HG02885 (cell line): Measurements from ENCODE around the gene EDEM3.
A peak's percentile ranks its signal among the peaks of the same experiment; 100 is the strongest.
"Not testable (repeated sequence)": the region's sequence is repeated elsewhere in the genome, so short reads cannot be mapped to it uniquely, and the experiment has no call there.

Experiments used
- ATAC-seq: cut with Tn5 transposase; IDR thresholded peaks from one replicate; pipeline ENCODE4 v1.9.1; 2021; ENCODE audit warnings: mild to moderate bottlenecking; ENCODE audit not compliant: unreplicated experiment, poor library complexity

EDEM3 gene

GRCh38 chr1:184754476-184755225 lies at the start of gene EDEM3:
TSS of gene EDEM3 (minus strand) at chr1:184754858. CDS start at chr1:184754646, 212 bp downstream.
- peak; percentile 93 for ATAC-seq

GRCh38 chr1:184804220-184804619 lies 49.6 kb upstream of the EDEM3 start:
- no peak for ATAC-seq

GRCh38 chr1:184803180-184803492 lies 48.5 kb upstream of the EDEM3 start:
- peak; percentile 20 for ATAC-seq

GRCh38 chr1:184802354-184803179 lies 47.9 kb upstream of the EDEM3 start:
- ATAC-seq = peak; percentile 44

GRCh38 chr1:184801503-184801902 lies 46.8 kb upstream of the EDEM3 start:
- no peak for ATAC-seq

DNA sequence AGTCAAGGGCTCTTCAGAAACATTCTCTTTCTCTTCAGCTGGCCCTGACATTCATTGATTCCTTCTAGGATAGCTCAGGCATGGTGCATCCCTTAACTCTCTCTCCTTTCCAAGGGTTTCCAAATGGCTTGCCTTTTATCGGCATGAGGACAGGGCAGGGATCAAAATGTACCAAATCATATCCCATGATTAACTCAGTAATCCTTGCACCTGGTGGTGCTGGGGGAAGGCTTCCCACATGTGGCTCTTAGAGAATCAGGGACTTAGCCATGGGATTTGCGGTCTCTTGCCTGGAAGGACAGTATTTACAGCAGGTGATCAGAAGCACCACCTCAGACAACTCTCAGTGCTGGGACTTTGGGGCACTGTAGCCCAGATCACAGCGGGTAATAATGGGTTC lies 46.2 kb upstream of the EDEM3 start:
- no peak for ATAC-seq

- no peak for ATAC-seq
These were observed 39.3 kb upstream of the EDEM3 start for GRCh38 chr1:184793967-184794366.

DNA sequence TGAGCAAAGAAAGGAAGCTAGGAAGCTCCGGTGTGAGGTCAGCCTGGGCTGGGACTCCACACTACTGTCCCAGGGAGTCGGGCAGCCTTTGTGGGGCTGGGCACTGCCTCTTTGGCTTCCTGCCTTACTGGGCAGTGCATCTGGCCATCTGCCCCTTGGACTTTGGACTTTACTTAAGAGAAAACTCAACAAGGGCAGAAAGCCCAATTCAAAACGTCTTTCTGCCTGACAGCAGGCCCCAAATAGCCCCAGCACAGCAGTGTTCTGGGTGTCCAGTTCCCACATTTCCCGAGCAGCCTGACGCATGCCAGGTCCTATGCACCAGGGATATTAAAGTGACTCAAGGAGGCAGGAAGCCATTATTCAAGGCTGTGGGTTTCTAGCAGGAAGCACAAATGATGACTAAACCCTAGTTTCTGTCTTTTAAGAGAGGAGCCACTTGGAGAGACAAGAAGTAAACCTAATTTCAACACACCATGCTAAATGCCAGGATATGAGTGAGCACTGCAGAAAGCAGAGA lies 37.9 kb upstream of the EDEM3 start:
- no peak for ATAC-seq

DNA sequence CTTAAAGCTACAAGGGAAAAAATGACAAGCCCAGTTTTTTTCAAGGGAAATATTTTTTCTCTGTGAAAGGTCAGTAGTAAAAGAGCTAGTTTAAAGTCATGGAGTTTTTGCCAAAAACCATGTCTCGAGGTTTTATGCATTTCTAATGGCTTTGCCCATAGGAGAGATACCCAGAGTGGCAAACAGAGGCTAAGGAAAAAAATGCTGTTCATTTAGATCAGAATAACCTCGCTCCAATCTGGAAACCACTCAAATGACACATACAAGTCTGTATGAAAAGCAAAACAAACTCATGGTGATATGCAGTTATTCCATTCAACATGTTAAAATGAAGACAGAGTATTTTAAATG lies 36.9 kb upstream of the EDEM3 start:
- ATAC-seq = no peak

DNA sequence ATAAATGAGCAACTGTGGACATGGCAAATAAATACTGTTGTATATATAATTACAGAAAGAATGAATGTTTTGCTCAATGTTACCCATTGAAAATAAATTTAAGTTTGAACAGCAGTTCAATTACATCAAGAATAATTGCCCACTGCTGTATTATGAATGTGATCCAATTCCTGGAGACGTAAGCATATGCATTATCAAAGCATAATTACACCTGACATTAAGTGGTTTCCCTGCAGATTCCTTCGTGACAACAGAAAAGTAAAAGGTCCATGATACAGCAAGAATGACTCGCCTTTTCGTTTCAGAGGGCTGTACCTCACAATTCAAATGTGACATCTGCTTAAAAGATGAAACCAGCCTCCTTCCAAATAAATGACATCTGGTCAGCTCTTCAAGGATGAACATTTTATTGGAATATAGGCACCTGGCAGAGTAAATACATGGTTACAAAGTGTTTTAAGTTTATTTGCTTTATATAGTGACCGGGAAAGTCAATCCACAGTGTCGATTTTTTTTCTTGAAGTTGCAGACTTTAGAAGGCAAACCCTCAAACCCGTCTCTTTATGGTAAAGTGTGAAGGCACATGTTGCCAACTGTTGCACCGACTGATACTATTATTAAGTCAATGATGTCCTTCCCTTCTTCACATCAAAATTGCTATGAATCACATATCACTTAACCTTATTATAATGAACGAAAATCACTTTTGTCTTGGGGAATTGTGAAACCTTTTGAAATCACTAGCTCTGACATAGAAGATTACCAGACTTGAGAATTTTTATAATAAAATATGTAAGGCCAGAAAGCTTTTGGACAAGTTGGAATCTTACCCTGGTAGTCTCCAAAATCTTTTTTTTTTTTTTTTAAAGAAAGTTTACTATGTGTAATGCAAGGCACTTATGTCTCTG lies 36.2 kb upstream of the EDEM3 start:
- no peak for ATAC-seq

DNA sequence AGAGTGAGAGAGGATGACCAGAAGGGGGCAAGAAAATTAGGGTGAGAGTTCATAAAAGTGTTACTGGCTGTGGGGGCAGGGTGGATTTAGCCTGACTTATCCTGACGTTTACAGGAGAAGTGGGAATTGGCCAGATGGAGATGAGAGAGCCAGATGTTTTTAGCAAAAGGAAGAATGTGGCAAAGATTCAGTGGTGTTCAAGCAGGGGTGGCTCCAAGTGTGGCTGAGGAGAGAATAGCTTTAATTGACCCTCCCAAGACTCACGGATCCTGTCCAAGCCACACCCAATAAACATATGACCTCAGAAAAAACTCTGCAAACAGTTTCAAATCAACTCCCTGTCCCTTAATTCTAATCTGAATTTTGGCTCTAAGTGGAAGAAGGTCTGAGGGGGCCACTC lies 35.2 kb upstream of the EDEM3 start:
- ATAC-seq = no peak

- no peak for ATAC-seq
These were observed 34.3 kb upstream of the EDEM3 start for GRCh38 chr1:184788970-184789369.

DNA sequence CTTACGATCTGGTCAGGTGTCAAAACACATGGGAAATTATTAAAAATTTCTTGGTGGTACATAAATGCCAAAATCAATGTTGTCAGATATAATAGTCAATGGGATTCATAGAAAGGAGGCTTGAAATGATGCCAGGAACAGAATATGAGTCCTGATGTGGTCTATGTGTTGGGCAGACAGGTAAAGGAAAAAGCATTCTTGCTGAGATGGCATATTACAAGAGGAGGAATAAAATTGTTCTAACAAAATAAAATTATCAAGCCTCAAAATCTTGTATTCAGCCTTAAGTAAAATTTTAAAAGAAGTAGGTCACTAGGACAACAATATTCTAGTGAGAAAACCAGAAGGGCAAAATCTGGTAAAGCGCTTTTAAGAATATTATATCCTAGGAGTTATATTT lies 30.9 kb upstream of the EDEM3 start:
- no peak for ATAC-seq

GRCh38 chr1:184783723-184784122 lies 29.1 kb upstream of the EDEM3 start:
- not testable (repeated sequence) for ATAC-seq

- ATAC-seq = no peak
These were observed 27.3 kb upstream of the EDEM3 start for GRCh38 chr1:184781941-184782340.

DNA sequence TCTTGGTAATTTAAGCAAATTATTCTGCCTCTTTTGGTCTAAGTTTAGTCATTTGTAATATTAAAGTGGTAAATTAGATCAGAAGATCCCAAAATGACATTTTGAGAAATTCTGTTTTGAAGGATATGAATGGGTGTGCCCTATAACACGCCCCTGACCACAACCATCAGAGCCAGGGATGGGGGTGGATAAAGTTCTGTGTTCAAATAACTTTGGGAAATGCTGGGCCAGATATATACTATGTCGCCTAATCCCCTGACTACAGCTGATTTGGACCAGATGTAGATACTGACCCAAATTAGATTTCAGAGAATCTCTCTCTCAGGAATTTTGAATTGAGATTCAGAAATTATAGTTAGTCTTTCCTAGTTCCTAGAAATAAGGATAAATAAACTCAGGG lies 21.2 kb upstream of the EDEM3 start:
- ATAC-seq = no peak

DNA sequence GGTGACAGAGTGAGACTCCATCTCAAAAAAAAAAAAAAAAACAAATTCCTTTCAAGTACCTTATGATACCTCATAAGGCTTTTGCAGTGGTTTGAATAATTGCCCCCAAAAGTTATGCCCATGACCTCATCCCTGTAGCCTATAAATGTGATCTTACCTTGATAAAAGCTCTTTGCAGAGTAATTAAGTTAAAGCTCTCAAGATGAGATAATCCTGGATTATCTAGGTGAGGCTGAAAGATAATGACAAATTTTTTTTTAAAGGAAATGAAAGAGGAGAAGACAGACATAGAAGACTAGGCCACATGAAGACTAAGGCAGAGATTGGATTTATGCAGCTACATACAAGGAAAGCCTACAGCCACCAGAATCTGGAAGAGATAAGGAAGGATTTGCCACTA lies 20.7 kb upstream of the EDEM3 start:
- no peak for ATAC-seq

DNA sequence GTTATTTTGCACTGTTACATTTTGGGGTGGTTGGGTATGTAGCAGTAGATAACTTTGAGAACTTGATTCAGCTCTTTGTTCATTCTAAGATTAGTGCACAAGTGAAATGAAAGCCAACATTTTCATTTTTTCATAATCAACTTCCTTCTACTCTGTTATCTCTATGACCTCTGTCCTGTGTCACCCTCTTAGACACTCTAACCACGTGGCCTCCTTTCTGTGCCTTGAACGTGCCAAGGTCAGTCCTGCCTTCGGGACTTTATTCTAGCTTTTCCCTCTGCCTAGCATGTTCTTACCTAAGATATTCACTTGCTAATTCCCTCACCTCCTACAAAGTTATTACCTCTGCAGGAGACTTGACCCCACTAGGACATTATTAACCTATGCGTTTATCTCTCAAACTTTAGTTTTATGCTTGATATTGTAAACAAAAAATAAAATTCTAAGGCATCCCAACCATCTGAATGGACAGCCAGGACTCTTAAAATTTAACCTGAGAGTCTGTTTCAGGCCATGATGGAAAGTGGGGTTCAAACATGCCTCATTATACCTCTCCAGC lies 19.2 kb upstream of the EDEM3 start:
- ATAC-seq = no peak

GRCh38 chr1:184771190-184771691 lies 16.6 kb upstream of the EDEM3 start:
- no peak for ATAC-seq
